Measurements from ENCODE around the gene TRIM42.

DNA sequence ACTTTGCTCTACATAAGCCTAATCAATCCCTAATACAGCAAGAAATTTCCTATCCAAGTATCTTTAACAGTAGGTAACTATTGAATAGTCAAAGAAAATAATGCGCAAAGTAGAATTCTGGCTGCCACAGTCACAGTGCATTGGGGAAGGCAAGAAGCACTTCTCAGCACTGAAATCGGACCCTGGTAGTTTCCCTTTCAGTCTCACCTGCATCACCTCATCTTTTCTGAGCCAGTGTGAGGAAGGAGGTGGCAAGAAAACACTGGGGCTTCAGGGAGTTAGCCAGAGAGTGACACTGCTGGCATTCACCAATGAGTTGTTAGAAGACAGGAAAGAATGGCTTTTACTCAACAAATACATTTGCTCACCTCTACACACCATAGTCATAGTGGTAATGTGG, 8.3 kb downstream of the TRIM42 start:
- TF ChIP-seq, protein P1, sequence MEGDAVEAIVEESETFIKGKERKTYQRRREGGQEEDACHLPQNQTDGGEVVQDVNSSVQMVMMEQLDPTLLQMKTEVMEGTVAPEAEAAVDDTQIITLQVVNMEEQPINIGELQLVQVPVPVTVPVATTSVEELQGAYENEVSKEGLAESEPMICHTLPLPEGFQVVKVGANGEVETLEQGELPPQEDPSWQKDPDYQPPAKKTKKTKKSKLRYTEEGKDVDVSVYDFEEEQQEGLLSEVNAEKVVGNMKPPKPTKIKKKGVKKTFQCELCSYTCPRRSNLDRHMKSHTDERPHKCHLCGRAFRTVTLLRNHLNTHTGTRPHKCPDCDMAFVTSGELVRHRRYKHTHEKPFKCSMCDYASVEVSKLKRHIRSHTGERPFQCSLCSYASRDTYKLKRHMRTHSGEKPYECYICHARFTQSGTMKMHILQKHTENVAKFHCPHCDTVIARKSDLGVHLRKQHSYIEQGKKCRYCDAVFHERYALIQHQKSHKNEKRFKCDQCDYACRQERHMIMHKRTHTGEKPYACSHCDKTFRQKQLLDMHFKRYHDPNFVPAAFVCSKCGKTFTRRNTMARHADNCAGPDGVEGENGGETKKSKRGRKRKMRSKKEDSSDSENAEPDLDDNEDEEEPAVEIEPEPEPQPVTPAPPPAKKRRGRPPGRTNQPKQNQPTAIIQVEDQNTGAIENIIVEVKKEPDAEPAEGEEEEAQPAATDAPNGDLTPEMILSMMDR (IDR thresholded peaks at IDR 0.05) = no peak
- TF ChIP-seq POLR2A (IDR thresholded peaks at IDR 0.05) = no peak

Measured in transverse colon (tissue), 3 donors.